GM12891 (cell line): Measurements from ENCODE around the gene ACKR2.

Source experiments
- PAX5 ChIP-seq: IDR thresholded peaks from 2 replicates; pipeline ENCODE4 v1.6.1; 2011; ENCODE audit warnings: low read length, moderate library complexity, mild to moderate bottlenecking; ENCODE audit not compliant: insufficient read depth, severe bottlenecking
- POLR2A ChIP-seq: IDR thresholded peaks from 2 replicates; pipeline ENCODE4 v1.6.1; 2011; ENCODE audit warnings: low read depth, low read length, control low read depth
- POLR2AphosphoS5 ChIP-seq: IDR thresholded peaks from 2 replicates; pipeline ENCODE4 v1.6.1; 2011; ENCODE audit warnings: low read depth, low read length, control low read depth
- TAF1 ChIP-seq: IDR thresholded peaks from 2 replicates; pipeline ENCODE4 v1.6.1; 2011; ENCODE audit warnings: low read depth, low read length, control low read depth

- TF ChIP-seq TAF1 = no peak
- no peak for TF ChIP-seq POLR2AphosphoS5
- TF ChIP-seq POLR2A = no peak
- no peak for TF ChIP-seq PAX5
Observed at GRCh38 chr3:42853739-42854302, 44.6 kb downstream of the ACKR2 start.
